H9 (cell line): ENCODE measurements around the gene ARID1B. TPM values are rescaled to one million over a fixed set of nuclear protein-coding genes. Genes with fewer than 3 reads are reported as not detected.

Source experiments
- DNase-seq: peaks from one replicate; pipeline ENCODE4 v3.0.0-alpha.2; 2017
- H2AFZ ChIP-seq: one replicate; pipeline ENCODE4 v1.6.1; 2013; ENCODE audit warnings: mild to moderate bottlenecking, low read length, control low read depth, moderate library complexity
- H2AK5ac ChIP-seq: 2 replicates; pipeline ENCODE4 v1.6.1; 2013; ENCODE audit warnings: low read length, control low read depth, mixed read lengths; ENCODE audit not compliant: insufficient read length
- H2BK120ac ChIP-seq: one replicate; pipeline ENCODE4 v1.6.1; 2013; ENCODE audit warnings: low read depth, mild to moderate bottlenecking, low read length, control low read depth, inconsistent platforms; ENCODE audit not compliant: poor library complexity, severe bottlenecking
- H2BK12ac ChIP-seq: 2 replicates; pipeline ENCODE4 v1.6.1; 2013; ENCODE audit warnings: low read length, control low read depth, mixed read lengths, low read depth; ENCODE audit not compliant: insufficient read length
- H2BK15ac ChIP-seq: 2 replicates; pipeline ENCODE4 v1.6.1; 2013; ENCODE audit warnings: low read depth, low read length, control low read depth
- H2BK20ac ChIP-seq: one replicate; pipeline ENCODE4 v1.6.1; 2013; ENCODE audit warnings: low read depth, mild to moderate bottlenecking, low read length, control low read depth, inconsistent platforms; ENCODE audit not compliant: poor library complexity, severe bottlenecking
- H2BK5ac ChIP-seq: 2 replicates; pipeline ENCODE4 v1.6.1; 2013; ENCODE audit warnings: low read length, control low read depth, mixed read lengths; ENCODE audit not compliant: insufficient read length
- H3K14ac ChIP-seq: 2 replicates; pipeline ENCODE4 v1.6.1; 2013; ENCODE audit warnings: low read length, control low read depth; ENCODE audit not compliant: insufficient read depth
- H3K18ac ChIP-seq: 2 replicates; pipeline ENCODE4 v1.6.1; 2013; ENCODE audit warnings: low read depth, mild to moderate bottlenecking, mixed read lengths, low read length, control low read depth; ENCODE audit not compliant: insufficient read length
- H3K23ac ChIP-seq: 2 replicates; pipeline ENCODE4 v1.6.1; 2013; ENCODE audit warnings: low read length, control low read depth, mixed read lengths, low read depth; ENCODE audit not compliant: insufficient read length
- H3K23me2 ChIP-seq: 2 replicates; pipeline ENCODE4 v1.6.1; 2013; ENCODE audit warnings: low read depth, mild to moderate bottlenecking, mixed read lengths, low read length, control low read depth; ENCODE audit not compliant: insufficient read length, poor library complexity, severe bottlenecking
- H3K27ac ChIP-seq: 2 replicates; pipeline ENCODE4 v1.5.1; 2013; ENCODE audit warnings: low read length, control low read depth, mixed read lengths, low read depth; ENCODE audit not compliant: insufficient read length
- H3K27me3 ChIP-seq: 2 replicates; pipeline ENCODE4 v1.6.1; 2013; ENCODE audit warnings: low read length, control low read depth, inconsistent platforms; ENCODE audit not compliant: insufficient read depth
- H3K4ac ChIP-seq: 2 replicates; pipeline ENCODE4 v1.6.1; 2013; ENCODE audit warnings: low read depth, mild to moderate bottlenecking, control low read depth, inconsistent platforms, low read length, moderate library complexity
- H3K4me1 ChIP-seq: 2 replicates; pipeline ENCODE4 v1.6.1; 2013; ENCODE audit warnings: low read length, control low read depth, inconsistent platforms; ENCODE audit not compliant: insufficient read depth
- H3K4me2 ChIP-seq: 2 replicates; pipeline ENCODE4 v1.6.1; 2013; ENCODE audit warnings: low read length, control low read depth, mixed read lengths; ENCODE audit not compliant: insufficient read length, insufficient read depth
- H3K56ac ChIP-seq: 2 replicates; pipeline ENCODE4 v1.6.1; 2013; ENCODE audit warnings: low read depth, mild to moderate bottlenecking, mixed read lengths, low read length, control low read depth; ENCODE audit not compliant: insufficient read length
- H3K79me1 ChIP-seq: 2 replicates; pipeline ENCODE4 v1.6.1; 2013; ENCODE audit warnings: low read depth, mild to moderate bottlenecking, moderate library complexity, low read length, control low read depth, inconsistent platforms; ENCODE audit not compliant: insufficient read depth, poor library complexity, severe bottlenecking
- H3K79me2 ChIP-seq: 2 replicates; pipeline ENCODE4 v1.6.1; 2013; ENCODE audit warnings: low read length, control low read depth, inconsistent platforms; ENCODE audit not compliant: insufficient read depth
- H3K9ac ChIP-seq: 2 replicates; pipeline ENCODE4 v1.6.1; 2013; ENCODE audit warnings: low read length, control low read depth, mixed read lengths; ENCODE audit not compliant: insufficient read length; ENCODE audit errors: extremely low read depth
- H3K9me3 ChIP-seq: one replicate; pipeline ENCODE4 v1.6.1; 2013; ENCODE audit warnings: low read depth, low read length, inconsistent platforms; ENCODE audit not compliant: control insufficient read depth
- H3T11ph ChIP-seq: one replicate; pipeline ENCODE4 v1.6.1; 2013; ENCODE audit warnings: mild to moderate bottlenecking, low read length, control low read depth, inconsistent platforms
- H4K20me1 ChIP-seq: one replicate; pipeline ENCODE4 v1.6.1; 2013; ENCODE audit not compliant: control insufficient read depth, insufficient read length, insufficient read depth
- H4K5ac ChIP-seq: 2 replicates; pipeline ENCODE4 v1.6.1; 2013; ENCODE audit warnings: low read depth, mild to moderate bottlenecking, mixed read lengths, low read length, control low read depth; ENCODE audit not compliant: insufficient read length
- H4K8ac ChIP-seq: replicated peaks from 2 replicates; pipeline ENCODE4 v1.6.1; 2013; ENCODE audit warnings: low read length, control low read depth, mixed read lengths, low read depth; ENCODE audit not compliant: insufficient read length
- H4K91ac ChIP-seq: 2 replicates; pipeline ENCODE4 v1.6.1; 2013; ENCODE audit warnings: low read depth, mild to moderate bottlenecking, moderate library complexity, mixed read lengths, low read length, control low read depth; ENCODE audit not compliant: insufficient read length
- H3K27ac Mint-ChIP-seq, 3 experiments: 2 replicates in 2 of 3; 3 replicates in 1 of 3; pipeline ENCODE4 v1.8.0; 2020 to 2021; ENCODE audit warnings: mixed read lengths in 3 of 3, mild to moderate bottlenecking in 1 of 3, moderate library complexity in 1 of 3
- H3K27me3 Mint-ChIP-seq: 2 replicates; pipeline ENCODE4 v1.8.0; 2021; ENCODE audit warnings: low read depth, mild to moderate bottlenecking, moderate library complexity, mixed read lengths
- H3K36me3 Mint-ChIP-seq, 3 experiments: 2 replicates in 2 of 3; 3 replicates in 1 of 3; pipeline ENCODE4 v1.8.0; 2020 to 2021; ENCODE audit warnings: low read depth in 3 of 3, mixed read lengths in 3 of 3; ENCODE audit not compliant: insufficient read depth in 1 of 3
- H3K4me1 Mint-ChIP-seq, 2 experiments: 2 replicates each; pipeline ENCODE4 v1.8.0; 2020; ENCODE audit warnings: mixed read lengths in 2 of 2
- H3K4me3 Mint-ChIP-seq, 2 experiments: 2 replicates in 1 of 2; 3 replicates in 1 of 2; pipeline ENCODE4 v1.8.0; 2020 to 2021; ENCODE audit warnings: mild to moderate bottlenecking in 2 of 2, mixed read lengths in 2 of 2, moderate library complexity in 1 of 2
- H3K9me3 Mint-ChIP-seq, 2 experiments: 2 replicates in 1 of 2; 3 replicates in 1 of 2; pipeline ENCODE4 v1.8.0; 2020; ENCODE audit warnings: mild to moderate bottlenecking in 2 of 2, mixed read lengths in 2 of 2, moderate library complexity in 1 of 2
- CTCF ChIP-seq: fragments of 200-600 bp; sonication (generic); conservative IDR thresholded peaks from 3 replicates; pipeline ENCODE4 v1.8.0; 2021; ENCODE audit warnings: antibody characterized with exemption, mild to moderate bottlenecking
- WGBS: extraction: QIAGEN DNeasy Blood & Tissue Kit; methylation state at CpG from one replicate; pipeline ENCODE4 v1.1.7; 2013; ENCODE audit warnings: missing lambda C conversion rate, low lambda C conversion rate, mixed read lengths; ENCODE audit not compliant: insufficient read length; ENCODE audit errors: extremely low coverage; 5-methylcytosine and 5-hydroxymethylcytosine counted together
- total RNA-seq: library from RNA; stranded (reverse); gene quantifications from 2 replicates; pipeline ENCODE4 v1.2.1, GENCODE V29; 2021

ARID1B gene
- total RNA-seq, 1 experiment from 2014 or later: 88.2 TPM

DNA sequence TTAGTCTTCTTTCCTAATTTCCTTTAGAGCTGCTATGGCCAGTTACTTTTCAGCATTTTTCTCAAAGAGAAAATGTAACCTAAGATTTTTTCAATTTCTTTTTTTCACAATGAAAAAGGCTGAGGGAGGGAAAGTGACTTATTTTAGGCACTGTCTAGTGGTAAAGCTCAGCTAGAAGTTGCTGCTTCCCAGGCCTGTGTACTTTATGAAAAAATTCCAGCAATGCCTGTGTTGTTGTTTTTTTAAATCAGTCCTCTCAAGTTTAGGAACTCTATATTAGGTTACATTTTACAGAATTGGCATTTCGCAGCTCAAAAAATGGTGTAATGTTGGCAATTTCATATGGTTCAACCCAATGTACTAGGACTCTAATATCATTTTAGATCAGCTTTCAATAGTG lies 269.6 kb downstream of the ARID1B start:
- Histone ChIP-seq H3T11ph (no peak overlapping the region), H2BK20ac (no peak overlapping the region), H2BK12ac (no peak overlapping the region), H2BK120ac (no peak overlapping the region), H3K79me1 (peaks cover 2% of the 10 kb centered on the region), H4K5ac (no peak overlapping the region), H3K79me2 (peaks cover 2% of the 10 kb centered on the region; the same call in 1 of the 2 replicates), H3K4me2 (no peak overlapping the region), H2AK5ac (no peak overlapping the region), H4K91ac (no peak overlapping the region), H4K8ac (no peak overlapping the region), H3K4ac (no peak overlapping the region), H2BK5ac (no peak overlapping the region), H3K27me3 (no peaks in the 10 kb centered on the region), H3K27ac (no peak overlapping the region), H3K9me3 (no peaks in the 10 kb centered on the region), H3K23me2 (no peaks in the 10 kb centered on the region), H3K56ac (no peak overlapping the region), H2AFZ (no peak overlapping the region), H3K4me1 (peaks cover 4% of the 10 kb centered on the region; the same call in 1 of the 2 replicates), H3K23ac (no peak overlapping the region), H3K18ac (no peak overlapping the region), H2BK15ac (no peak overlapping the region), H3K14ac (no peak overlapping the region), H3K9ac (no peak overlapping the region), H4K20me1 (no peaks in the 10 kb centered on the region)
- TF ChIP-seq CTCF: no peak
- Mint-ChIP-seq H3K4me1 (peaks cover 22 to 26% of the 10 kb centered on the region in 2 experiments), H3K9me3 (no peaks in the 10 kb centered on the region), H3K4me3 (no peak overlapping the region), H3K27ac (no peak overlapping the region), H3K27me3 (no peaks in the 10 kb centered on the region), H3K36me3 (no peaks in the 10 kb centered on the region; a peak in 1 of 7 replicates)
- WGBS: no CpG with 5 or more reads among the region's 1 CpG
- no peak for DNase-seq
